ENCODE results near the gene FKRP.
"Not testable (repeated sequence)": the region's sequence is repeated elsewhere in the genome, so short reads cannot be mapped to it uniquely, and the experiment has no call there.

The FKRP gene

DNA sequence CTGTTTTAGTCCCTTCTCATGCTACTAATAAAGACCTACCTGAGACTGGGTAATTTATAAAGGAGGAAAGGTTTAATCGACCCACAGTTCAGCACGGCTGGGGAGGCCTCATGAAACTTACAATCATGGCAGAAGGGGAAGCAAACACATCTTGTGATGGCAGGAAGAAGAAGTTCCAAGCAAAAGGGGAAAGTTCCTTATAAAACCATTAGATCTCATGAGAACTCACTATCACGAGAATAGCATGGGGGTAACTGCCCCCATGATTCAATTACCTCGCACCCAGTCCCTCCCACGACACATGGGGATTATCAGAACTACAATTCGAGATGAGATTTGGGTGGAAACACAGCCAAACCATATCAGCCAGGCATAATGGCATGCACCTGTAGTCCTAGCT is 13.3 kb downstream of the FKRP start:
- ATAC-seq, result no peak
- TF ChIP-seq ZNF8 (CRISPR knock-in tag; IDR thresholded peaks at IDR 0.05) (no peak), TCF4 (CRISPR knock-in tag; IDR thresholded peaks at IDR 0.05; ENCODE audit: borderline replicate concordance) (no peak), ISL1 (CRISPR knock-in tag; IDR thresholded peaks at IDR 0.05) (no peak), ZFP30 (CRISPR knock-in tag; IDR thresholded peaks at IDR 0.05) (no peak), GLIS3 (CRISPR knock-in tag; IDR thresholded peaks at IDR 0.05) (no peak), ZFP3 (CRISPR knock-in tag; IDR thresholded peaks at IDR 0.05) (no peak), CSDC2 (CRISPR knock-in tag; IDR thresholded peaks at IDR 0.05) (no peak), ZC3H10 (CRISPR knock-in tag; IDR thresholded peaks at IDR 0.05) (no peak), RARB (CRISPR knock-in tag; IDR thresholded peaks at IDR 0.05) (no peak)
- TF ChIP-seq, protein P1, sequence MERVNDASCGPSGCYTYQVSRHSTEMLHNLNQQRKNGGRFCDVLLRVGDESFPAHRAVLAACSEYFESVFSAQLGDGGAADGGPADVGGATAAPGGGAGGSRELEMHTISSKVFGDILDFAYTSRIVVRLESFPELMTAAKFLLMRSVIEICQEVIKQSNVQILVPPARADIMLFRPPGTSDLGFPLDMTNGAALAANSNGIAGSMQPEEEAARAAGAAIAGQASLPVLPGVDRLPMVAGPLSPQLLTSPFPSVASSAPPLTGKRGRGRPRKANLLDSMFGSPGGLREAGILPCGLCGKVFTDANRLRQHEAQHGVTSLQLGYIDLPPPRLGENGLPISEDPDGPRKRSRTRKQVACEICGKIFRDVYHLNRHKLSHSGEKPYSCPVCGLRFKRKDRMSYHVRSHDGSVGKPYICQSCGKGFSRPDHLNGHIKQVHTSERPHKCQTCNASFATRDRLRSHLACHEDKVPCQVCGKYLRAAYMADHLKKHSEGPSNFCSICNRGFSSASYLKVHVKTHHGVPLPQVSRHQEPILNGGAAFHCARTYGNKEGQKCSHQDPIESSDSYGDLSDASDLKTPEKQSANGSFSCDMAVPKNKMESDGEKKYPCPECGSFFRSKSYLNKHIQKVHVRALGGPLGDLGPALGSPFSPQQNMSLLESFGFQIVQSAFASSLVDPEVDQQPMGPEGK (CRISPR knock-in tag; IDR thresholded peaks at IDR 0.05; ENCODE audit: borderline replicate concordance), result no peak
- TF ChIP-seq, protein P2, sequence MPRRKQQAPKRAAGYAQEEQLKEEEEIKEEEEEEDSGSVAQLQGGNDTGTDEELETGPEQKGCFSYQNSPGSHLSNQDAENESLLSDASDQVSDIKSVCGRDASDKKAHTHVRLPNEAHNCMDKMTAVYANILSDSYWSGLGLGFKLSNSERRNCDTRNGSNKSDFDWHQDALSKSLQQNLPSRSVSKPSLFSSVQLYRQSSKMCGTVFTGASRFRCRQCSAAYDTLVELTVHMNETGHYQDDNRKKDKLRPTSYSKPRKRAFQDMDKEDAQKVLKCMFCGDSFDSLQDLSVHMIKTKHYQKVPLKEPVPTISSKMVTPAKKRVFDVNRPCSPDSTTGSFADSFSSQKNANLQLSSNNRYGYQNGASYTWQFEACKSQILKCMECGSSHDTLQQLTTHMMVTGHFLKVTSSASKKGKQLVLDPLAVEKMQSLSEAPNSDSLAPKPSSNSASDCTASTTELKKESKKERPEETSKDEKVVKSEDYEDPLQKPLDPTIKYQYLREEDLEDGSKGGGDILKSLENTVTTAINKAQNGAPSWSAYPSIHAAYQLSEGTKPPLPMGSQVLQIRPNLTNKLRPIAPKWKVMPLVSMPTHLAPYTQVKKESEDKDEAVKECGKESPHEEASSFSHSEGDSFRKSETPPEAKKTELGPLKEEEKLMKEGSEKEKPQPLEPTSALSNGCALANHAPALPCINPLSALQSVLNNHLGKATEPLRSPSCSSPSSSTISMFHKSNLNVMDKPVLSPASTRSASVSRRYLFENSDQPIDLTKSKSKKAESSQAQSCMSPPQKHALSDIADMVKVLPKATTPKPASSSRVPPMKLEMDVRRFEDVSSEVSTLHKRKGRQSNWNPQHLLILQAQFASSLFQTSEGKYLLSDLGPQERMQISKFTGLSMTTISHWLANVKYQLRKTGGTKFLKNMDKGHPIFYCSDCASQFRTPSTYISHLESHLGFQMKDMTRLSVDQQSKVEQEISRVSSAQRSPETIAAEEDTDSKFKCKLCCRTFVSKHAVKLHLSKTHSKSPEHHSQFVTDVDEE (CRISPR knock-in tag; IDR thresholded peaks at IDR 0.05), result no peak

DNA sequence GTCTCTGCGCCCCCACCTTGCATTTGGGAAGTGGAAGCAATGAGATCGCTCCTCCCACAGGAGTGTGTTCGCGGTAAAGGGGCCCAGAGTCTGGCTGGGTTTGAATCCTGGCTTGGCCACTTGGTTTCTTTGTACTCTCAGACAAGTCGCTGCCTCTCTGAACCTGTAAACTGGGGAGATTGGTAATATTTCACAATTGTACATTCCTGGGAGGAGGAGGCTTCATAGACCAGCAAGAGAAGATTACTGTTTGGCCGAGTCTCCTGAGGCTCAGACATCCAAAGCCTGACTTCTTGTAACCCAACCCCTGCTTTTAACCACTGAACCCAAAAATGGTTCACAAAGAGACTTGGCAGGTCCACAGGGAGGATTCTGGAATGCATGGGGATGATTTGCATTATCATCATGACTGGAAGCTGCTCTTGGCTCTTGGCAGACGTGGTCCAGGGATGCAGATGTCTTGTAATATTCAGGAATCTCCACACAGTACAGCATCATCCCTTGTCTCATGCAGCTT is 14.0 kb downstream of the FKRP start:
- no peak for TF ChIP-seq ISL1 (CRISPR knock-in tag; IDR thresholded peaks at IDR 0.05)
- TF ChIP-seq, protein P2 (CRISPR knock-in tag; IDR thresholded peaks at IDR 0.05), result no peak
- TF ChIP-seq CSDC2 (CRISPR knock-in tag; IDR thresholded peaks at IDR 0.05), result no peak
- TF ChIP-seq, protein P3, sequence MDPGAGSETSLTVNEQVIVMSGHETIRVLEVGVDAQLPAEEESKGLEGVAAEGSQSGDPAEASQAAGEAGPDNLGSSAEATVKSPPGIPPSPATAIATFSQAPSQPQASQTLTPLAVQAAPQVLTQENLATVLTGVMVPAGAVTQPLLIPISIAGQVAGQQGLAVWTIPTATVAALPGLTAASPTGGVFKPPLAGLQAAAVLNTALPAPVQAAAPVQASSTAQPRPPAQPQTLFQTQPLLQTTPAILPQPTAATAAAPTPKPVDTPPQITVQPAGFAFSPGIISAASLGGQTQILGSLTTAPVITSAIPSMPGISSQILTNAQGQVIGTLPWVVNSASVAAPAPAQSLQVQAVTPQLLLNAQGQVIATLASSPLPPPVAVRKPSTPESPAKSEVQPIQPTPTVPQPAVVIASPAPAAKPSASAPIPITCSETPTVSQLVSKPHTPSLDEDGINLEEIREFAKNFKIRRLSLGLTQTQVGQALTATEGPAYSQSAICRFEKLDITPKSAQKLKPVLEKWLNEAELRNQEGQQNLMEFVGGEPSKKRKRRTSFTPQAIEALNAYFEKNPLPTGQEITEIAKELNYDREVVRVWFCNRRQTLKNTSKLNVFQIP (CRISPR knock-in tag; IDR thresholded peaks at IDR 0.05; ENCODE audit: borderline replicate concordance, low read depth), result no peak
- TF ChIP-seq ZC3H10 (CRISPR knock-in tag; IDR thresholded peaks at IDR 0.05), result no peak
- TF ChIP-seq RARB (CRISPR knock-in tag; IDR thresholded peaks at IDR 0.05), result no peak
- no peak for TF ChIP-seq ESRRG (CRISPR knock-in tag; IDR thresholded peaks at IDR 0.05)
- no peak for TF ChIP-seq ZNF8 (CRISPR knock-in tag; IDR thresholded peaks at IDR 0.05)
- no peak for TF ChIP-seq ZFP30 (CRISPR knock-in tag; IDR thresholded peaks at IDR 0.05)
- TF ChIP-seq ZFP3 (CRISPR knock-in tag; IDR thresholded peaks at IDR 0.05), result no peak
- TF ChIP-seq GLIS3 (CRISPR knock-in tag; IDR thresholded peaks at IDR 0.05), result no peak
- TF ChIP-seq, protein P4, sequence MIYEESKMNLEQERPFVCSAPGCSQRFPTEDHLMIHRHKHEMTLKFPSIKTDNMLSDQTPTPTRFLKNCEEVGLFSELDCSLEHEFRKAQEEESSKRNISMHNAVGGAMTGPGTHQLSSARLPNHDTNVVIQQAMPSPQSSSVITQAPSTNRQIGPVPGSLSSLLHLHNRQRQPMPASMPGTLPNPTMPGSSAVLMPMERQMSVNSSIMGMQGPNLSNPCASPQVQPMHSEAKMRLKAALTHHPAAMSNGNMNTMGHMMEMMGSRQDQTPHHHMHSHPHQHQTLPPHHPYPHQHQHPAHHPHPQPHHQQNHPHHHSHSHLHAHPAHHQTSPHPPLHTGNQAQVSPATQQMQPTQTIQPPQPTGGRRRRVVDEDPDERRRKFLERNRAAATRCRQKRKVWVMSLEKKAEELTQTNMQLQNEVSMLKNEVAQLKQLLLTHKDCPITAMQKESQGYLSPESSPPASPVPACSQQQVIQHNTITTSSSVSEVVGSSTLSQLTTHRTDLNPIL (CRISPR knock-in tag; IDR thresholded peaks at IDR 0.05; ENCODE audit: low read depth), result no peak
- no peak for TF ChIP-seq SNAI2 (CRISPR knock-in tag; IDR thresholded peaks at IDR 0.05)
- no peak for TF ChIP-seq ARNTL (CRISPR knock-in tag; IDR thresholded peaks at IDR 0.05; ENCODE audit: borderline replicate concordance, low read depth)
- TF ChIP-seq OSR1 (CRISPR knock-in tag; IDR thresholded peaks at IDR 0.05), result no peak
- peak; percentile 72 for ATAC-seq

DNA sequence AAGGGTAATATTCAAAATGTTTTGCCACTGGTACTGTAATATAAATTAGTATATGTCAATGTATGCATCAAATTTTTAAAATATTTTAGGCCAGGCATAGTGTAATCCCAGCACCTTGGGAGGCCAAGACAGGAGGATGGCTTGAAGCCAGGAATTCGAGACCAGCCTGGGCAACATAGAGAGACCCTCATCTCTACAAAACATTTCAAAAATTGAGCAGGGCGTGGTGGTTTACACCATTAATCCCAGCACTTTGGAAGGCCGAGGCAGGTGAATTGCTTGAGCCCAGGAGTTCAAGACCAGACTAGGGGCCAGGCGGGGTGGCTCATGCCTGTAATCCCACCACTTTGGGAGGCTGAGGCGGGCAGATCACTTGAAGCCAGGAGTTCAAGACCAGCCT is 14.5 kb downstream of the FKRP start:
- TF ChIP-seq ZNF565 (CRISPR knock-in tag; conservative IDR thresholded peaks at IDR 0.05; ENCODE audit: low read depth) (no peak), ESRRG (CRISPR knock-in tag; IDR thresholded peaks at IDR 0.05) (no peak)
- TF ChIP-seq, protein P1 (CRISPR knock-in tag; IDR thresholded peaks at IDR 0.05; ENCODE audit: borderline replicate concordance), result no peak
- TF ChIP-seq, protein P5, sequence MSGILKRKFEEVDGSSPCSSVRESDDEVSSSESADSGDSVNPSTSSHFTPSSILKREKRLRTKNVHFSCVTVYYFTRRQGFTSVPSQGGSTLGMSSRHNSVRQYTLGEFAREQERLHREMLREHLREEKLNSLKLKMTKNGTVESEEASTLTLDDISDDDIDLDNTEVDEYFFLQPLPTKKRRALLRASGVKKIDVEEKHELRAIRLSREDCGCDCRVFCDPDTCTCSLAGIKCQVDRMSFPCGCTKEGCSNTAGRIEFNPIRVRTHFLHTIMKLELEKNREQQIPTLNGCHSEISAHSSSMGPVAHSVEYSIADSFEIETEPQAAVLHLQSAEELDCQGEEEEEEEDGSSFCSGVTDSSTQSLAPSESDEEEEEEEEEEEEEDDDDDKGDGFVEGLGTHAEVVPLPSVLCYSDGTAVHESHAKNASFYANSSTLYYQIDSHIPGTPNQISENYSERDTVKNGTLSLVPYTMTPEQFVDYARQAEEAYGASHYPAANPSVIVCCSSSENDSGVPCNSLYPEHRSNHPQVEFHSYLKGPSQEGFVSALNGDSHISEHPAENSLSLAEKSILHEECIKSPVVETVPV (CRISPR knock-in tag; IDR thresholded peaks at IDR 0.05), result no peak
- no peak for ATAC-seq

DNA sequence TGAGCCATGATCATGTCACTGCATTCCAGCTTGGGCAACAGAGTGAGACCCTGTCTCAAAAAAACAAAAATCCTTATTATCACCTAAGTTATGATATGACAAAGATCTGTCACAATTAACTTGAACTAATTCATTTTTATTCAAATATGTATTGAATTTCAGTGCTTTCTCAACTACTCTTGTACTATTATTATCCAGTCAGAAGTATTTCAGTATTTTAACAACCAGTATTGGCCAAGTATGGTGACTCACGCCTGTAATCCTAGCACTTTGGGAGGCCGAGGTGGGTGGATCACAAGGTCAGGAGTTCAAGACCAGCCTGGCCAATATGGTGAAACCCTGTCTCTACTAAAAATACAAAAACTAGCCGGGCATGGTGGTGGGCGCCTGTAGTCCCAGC is 15.0 kb downstream of the FKRP start:
- not testable (repeated sequence) for ATAC-seq
